Mesodermal cell (in vitro differentiated cells): ENCODE measurements around the gene FAM227A.
"Not testable (repeated sequence)": the region's sequence is repeated elsewhere in the genome, so short reads cannot be mapped to it uniquely, and the experiment has no call there.

ENCODE experiments used
- H3K27ac ChIP-seq: 2 replicates; pipeline ENCODE4 v1.7.0; 2013; ENCODE audit warnings: mild to moderate bottlenecking, low read depth, low read length, moderate library complexity; ENCODE audit not compliant: severe bottlenecking
- H3K36me3 ChIP-seq: 2 replicates; pipeline ENCODE4 v1.7.1; 2013; ENCODE audit warnings: mild to moderate bottlenecking, low read length, moderate library complexity; ENCODE audit not compliant: control insufficient read depth, insufficient read depth
- H3K4me1 ChIP-seq: one replicate; pipeline ENCODE4 v1.7.1; 2013; ENCODE audit warnings: mild to moderate bottlenecking, low read length; ENCODE audit not compliant: insufficient read depth, control insufficient read depth, poor library complexity, severe bottlenecking
- H3K4me3 ChIP-seq: 2 replicates; pipeline ENCODE4 v1.7.0; 2013; ENCODE audit warnings: low read length, control low read depth, mild to moderate bottlenecking; ENCODE audit not compliant: insufficient read depth, poor library complexity, severe bottlenecking; ENCODE audit errors: extremely low read depth
- H3K9me3 ChIP-seq: 2 replicates; pipeline ENCODE4 v1.7.1; 2013; ENCODE audit warnings: mild to moderate bottlenecking, low read length, moderate library complexity; ENCODE audit not compliant: control insufficient read depth
- WGBS, 2 experiments: methylation state at CpG; one replicate each; pipeline ENCODE4 v1.1.5; 2013; ENCODE audit warnings: missing lambda C conversion rate in 2 of 2; ENCODE audit not compliant: insufficient coverage in 2 of 2; 5-methylcytosine and 5-hydroxymethylcytosine counted together

The FAM227A gene

DNA sequence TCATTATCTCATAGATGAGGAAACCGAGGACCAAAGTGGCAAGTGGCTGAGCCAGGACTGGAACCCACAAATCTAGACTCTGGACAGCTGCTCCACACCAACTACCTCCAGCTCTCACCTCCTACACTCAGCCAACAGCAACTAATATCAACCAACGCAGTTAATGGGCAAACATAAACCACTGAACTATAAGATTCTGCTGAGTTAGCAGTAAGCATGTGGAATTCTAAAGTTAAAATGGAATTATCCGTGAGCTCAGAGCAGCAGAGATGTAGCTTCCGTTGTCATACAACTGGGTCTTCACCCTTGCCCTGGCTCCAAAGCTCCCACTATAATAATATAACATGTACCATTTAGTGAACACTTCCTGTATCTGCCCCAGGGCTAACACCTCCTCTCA lies 27.1 kb downstream of the FAM227A start:
- peaks cover 3% of the 10 kb centered on the region for H3K36me3 ChIP-seq
- 95 to 100% methylated on average over 2 to 3 of the region's 4 CpGs for WGBS, 2 experiments
- no peak overlapping the region for H3K27ac ChIP-seq
- H3K4me3 ChIP-seq: no peak overlapping the region
- no peaks in the 10 kb centered on the region for H3K9me3 ChIP-seq
- H3K4me1 ChIP-seq: no peaks in the 10 kb centered on the region

DNA sequence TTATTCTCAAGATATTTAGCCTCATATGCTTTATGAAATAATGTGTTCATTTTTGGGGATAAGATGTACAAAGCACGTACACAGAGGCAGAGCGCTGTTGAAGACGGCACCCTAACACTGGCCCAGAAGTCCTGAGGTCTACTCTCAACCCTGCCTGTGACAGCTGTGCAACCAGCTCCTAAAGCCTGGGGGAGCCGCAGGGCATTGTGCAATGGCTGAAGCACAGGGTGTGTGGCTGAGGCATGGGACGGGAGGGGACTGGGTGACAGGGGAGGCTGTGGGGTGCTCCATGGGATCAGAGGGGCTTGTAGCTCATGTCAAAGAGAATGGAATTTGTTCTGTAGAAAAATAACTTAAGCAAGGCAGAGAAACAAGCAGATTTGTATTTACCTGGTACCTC lies 27.7 kb downstream of the FAM227A start:
- Histone ChIP-seq H3K4me1 (no peaks in the 10 kb centered on the region), H3K4me3 (no peak overlapping the region), H3K9me3 (no peaks in the 10 kb centered on the region), H3K36me3 (peaks cover 3% of the 10 kb centered on the region), H3K27ac (no peak overlapping the region)
- WGBS, 2 experiments: 97 to 100% methylated on average over 3 to 4 of the region's 5 CpGs

DNA sequence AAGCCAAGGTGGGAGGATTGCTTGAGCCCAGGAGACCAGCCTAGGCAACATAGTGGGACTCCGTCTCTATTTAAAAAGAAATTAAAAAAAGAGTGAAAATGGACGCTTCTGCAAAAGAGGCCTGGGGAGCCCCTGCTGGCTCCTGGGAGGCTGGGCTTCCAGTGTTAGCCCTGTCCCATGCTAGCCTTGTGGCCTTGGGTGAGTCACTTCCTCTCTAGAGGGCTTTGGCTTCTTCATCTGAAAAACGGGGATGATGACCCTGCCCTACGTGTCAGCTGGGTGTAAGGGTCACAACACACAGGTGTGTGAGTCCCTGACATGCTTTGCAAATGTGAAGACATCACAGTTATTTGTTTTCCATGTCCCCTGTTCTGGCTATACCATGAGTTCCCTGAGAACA lies 32.8 kb downstream of the FAM227A start:
- WGBS, 2 experiments: 90 to 91% methylated on average over 4 of the region's 4 CpGs
- Histone ChIP-seq H3K27ac (no peak overlapping the region), H3K4me1 (no peaks in the 10 kb centered on the region), H3K4me3 (no peak overlapping the region), H3K9me3 (peaks cover 2% of the 10 kb centered on the region), H3K36me3 (peaks cover 17% of the 10 kb centered on the region)

DNA sequence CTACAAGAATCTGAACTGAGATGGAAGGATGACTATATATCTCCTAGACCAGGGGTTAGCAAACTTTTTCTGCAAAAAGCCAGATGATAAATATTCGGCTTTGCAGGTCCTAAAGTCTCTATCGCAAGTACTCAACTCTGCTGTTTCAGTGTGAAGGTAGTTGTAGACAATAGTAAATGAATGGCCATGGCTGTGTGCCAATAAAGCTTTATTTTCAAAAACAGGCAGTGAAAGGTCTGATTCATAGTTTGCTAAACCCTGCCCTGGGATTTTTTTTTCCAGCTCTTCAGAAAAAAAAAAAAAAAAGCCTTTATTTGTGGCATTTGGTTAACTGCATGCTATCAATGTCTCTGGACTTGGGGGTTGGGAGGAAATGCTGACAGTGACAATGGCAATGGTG lies 37.5 kb downstream of the FAM227A start:
- H3K9me3 ChIP-seq: peaks cover 5% of the 10 kb centered on the region
- no peak overlapping the region for H3K27ac ChIP-seq
- H3K4me1 ChIP-seq: no peaks in the 10 kb centered on the region
- 92 to 94% methylated on average over 2 of the region's 2 CpGs for WGBS, 2 experiments
- H3K36me3 ChIP-seq: peaks cover 17% of the 10 kb centered on the region
- H3K4me3 ChIP-seq: no peak overlapping the region

GRCh38 chr22:38618258-38618657 lies 37.9 kb downstream of the FAM227A start:
- H3K9me3 ChIP-seq: peaks cover 5% of the 10 kb centered on the region
- H3K4me1 ChIP-seq: no peaks in the 10 kb centered on the region
- no peak overlapping the region for H3K4me3 ChIP-seq
- no peak overlapping the region for H3K27ac ChIP-seq
- H3K36me3 ChIP-seq: peaks cover 17% of the 10 kb centered on the region
- WGBS, 2 experiments: no CpG with 5 or more reads among the region's 1 CpG

GRCh38 chr22:38615064-38615405 lies 41.2 kb downstream of the FAM227A start:
- H3K27ac ChIP-seq, H3K4me1 ChIP-seq, H3K4me3 ChIP-seq, H3K9me3 ChIP-seq: not testable (repeated sequence)
- H3K36me3 ChIP-seq: peaks cover 17% of the 10 kb centered on the region
- 90 to 100% methylated on average over 3 to 4 of the region's 9 CpGs for WGBS, 2 experiments

DNA sequence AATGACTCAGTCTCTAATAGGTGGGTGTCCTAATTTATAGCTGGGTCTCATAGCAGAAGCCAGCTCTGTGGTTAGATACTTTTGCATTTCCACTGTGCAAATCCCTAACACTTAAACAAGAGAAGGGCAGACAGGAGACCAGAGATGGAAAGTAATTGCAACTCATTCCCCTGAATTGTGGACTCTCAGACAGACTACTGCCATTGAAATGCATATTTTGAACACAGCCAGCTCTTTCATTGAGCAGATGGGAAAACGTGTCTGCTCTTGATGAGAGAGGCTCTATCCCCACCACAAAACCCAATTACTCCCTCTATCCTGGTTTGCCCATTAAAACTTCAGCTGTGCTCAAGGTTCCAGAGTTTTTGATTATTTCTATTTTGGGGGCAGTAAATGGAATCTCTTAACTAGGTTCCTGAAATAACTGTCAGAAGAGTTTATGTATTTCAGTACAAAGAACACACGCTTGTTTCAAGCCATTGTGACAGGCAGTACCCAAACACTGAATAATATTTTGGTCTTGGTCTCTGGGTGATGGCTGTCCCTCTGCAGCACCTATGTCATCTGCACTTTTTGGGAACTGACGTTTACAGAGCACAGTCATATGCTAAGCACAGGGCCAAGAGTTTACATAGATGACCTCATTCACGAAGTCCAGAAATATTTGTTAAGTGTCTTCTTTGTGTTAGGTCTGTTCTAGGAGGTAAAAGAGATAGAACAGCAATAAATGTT lies 41.7 kb downstream of the FAM227A start:
- peaks cover 5% of the 10 kb centered on the region for H3K9me3 ChIP-seq
- no peak overlapping the region for H3K27ac ChIP-seq
- no peaks in the 10 kb centered on the region for H3K4me1 ChIP-seq
- H3K36me3 ChIP-seq: peaks cover 11% of the 10 kb centered on the region
- WGBS, 2 experiments: 88 to 93% methylated on average over 2 of the region's 4 CpGs
- H3K4me3 ChIP-seq: no peak overlapping the region

DNA sequence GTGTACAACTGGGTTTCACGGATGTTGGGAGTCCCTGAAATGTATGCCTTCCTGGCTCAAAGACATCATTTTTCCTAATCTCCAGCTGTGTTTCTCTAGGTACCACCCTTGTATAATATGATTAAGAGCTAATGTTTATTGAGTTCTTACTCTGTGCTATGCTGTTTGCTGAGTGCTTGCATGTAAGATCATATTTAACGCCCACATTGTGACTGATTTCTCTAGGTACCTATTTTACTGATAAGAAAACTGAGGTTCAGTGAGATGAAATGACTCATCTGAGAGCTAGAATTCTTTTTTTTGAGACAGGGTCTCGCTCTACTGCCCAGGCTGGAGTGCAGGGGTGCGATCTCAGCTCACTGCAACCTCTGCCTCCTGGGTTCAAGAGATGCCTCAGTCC lies 42.6 kb downstream of the FAM227A start:
- peaks cover 6% of the 10 kb centered on the region for H3K36me3 ChIP-seq
- peaks cover 5% of the 10 kb centered on the region for H3K9me3 ChIP-seq
- no peak overlapping the region for H3K27ac ChIP-seq
- 89 to 96% methylated on average over 3 of the region's 4 CpGs for WGBS, 2 experiments
- H3K4me1 ChIP-seq: no peaks in the 10 kb centered on the region
- H3K4me3 ChIP-seq: no peak overlapping the region

DNA sequence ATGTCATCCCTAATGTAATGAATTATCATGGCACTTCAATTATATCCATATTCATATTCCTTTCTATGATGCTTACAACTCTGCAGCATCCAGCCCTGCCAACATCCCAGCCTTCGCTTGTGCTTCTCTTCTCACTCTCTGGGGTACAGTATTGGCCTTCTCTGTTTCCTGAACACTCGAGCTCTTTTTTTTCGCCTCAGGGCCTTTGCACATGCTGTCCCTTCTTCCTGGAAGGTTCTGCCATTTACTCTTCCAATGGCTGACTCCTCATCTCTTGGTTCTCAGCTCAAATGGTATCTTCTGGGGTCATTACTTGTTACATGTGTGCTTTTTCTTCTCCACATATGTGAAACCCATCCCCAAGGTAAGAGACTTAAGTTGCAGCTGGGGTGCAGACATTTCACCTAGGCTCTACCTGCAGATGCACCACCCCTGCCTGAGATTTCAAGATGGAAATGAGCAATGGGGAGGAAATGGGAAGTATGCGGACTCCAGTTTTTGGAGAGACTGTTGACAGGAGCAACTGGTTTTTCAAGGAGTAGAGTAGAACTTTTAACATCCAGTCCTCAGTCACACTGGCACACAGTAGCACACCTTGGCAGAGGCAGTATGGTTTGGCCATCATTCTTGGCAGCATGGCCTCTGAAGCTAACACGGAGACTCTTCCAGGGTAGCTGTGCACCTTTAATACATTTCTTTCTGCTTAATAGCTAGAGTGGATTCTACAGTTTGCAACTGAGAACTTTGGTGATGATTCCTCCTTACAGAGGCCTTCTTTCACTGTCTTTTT lies 43.8 kb downstream of the FAM227A start:
- H3K4me3 ChIP-seq: no peak overlapping the region
- H3K27ac ChIP-seq: no peak overlapping the region
- WGBS, 2 experiments: 98% methylated on average over 4 to 5 of the region's 5 CpGs
- H3K9me3 ChIP-seq: no peaks in the 10 kb centered on the region
- H3K36me3 ChIP-seq: no peaks in the 10 kb centered on the region
- H3K4me1 ChIP-seq: no peaks in the 10 kb centered on the region

- Histone ChIP-seq H3K4me3 (no peak overlapping the region), H3K27ac (no peak overlapping the region), H3K36me3 (no peaks in the 10 kb centered on the region), H3K4me1 (no peaks in the 10 kb centered on the region), H3K9me3 (no peaks in the 10 kb centered on the region)
- 90 to 95% methylated on average over 3 to 5 of the region's 5 CpGs for WGBS, 2 experiments
These were observed 44.6 kb downstream of the FAM227A start for GRCh38 chr22:38611559-38611958.

GRCh38 chr22:38610234-38610633 lies 46.0 kb downstream of the FAM227A start:
- Histone ChIP-seq H3K4me1 (no peaks in the 10 kb centered on the region), H3K27ac (no peak overlapping the region), H3K9me3 (no peaks in the 10 kb centered on the region), H3K36me3 (no peaks in the 10 kb centered on the region), H3K4me3 (no peak overlapping the region)
- WGBS, 2 experiments: 93 to 96% methylated on average over 5 of the region's 5 CpGs
